Activated CD4-positive, alpha-beta T cell treated with anti-CD3 and anti-CD28 coated beads, Interleukin-2, amount 10 ng/mL, durations not matched to agents 7 days and 5 days (primary cell): ENCODE results near the gene TSPAN5. TPM values are rescaled to one million over a fixed set of nuclear protein-coding genes. Genes with fewer than 3 reads are reported as not detected.
"Not testable (repeated sequence)": the region's sequence is repeated elsewhere in the genome, so short reads cannot be mapped to it uniquely, and the experiment has no call there.

Experiments used
- CTCF ChIA-PET: fragments of 350-600 bp; sonication (Branson Sonifier 250); formaldehyde crosslinking; loops from one replicate; lab custom pipeline; 2021; ENCODE audit warnings: antibody characterized with exemption; lab: Charles Lee
- POLR2A ChIA-PET: fragments of 350-600 bp; sonication (Branson Sonifier 250); formaldehyde crosslinking; loops from one replicate; lab custom pipeline; 2021; ENCODE audit warnings: antibody characterized with exemption; lab: Charles Lee
- DNase-seq: peaks from one replicate; pipeline ENCODE4 v3.0.0-alpha.2; 2020
- H3K27ac Mint-ChIP-seq: one replicate; pipeline ENCODE4 v1.8.0; 2021; ENCODE audit warnings: mild to moderate bottlenecking, moderate library complexity, mixed read lengths
- H3K27me3 Mint-ChIP-seq: one replicate; pipeline ENCODE4 v1.8.0; 2021; ENCODE audit warnings: mixed read lengths
- H3K36me3 Mint-ChIP-seq: one replicate; pipeline ENCODE4 v1.8.0; 2021; ENCODE audit warnings: low read depth, mixed read lengths
- H3K4me1 Mint-ChIP-seq: one replicate; pipeline ENCODE4 v1.8.0; 2021; ENCODE audit warnings: mixed read lengths
- H3K4me3 Mint-ChIP-seq: one replicate; pipeline ENCODE4 v1.8.0; 2021; ENCODE audit warnings: mild to moderate bottlenecking, moderate library complexity, mixed read lengths
- H3K9me3 Mint-ChIP-seq: one replicate; pipeline ENCODE4 v1.8.0; 2021; ENCODE audit warnings: mixed read lengths
- total RNA-seq, 2 experiments: library from RNA; stranded (reverse); gene quantifications; one replicate each; pipeline ENCODE4 v1.2.3, GENCODE V29; 2021

The TSPAN5 gene
- total RNA-seq, 2 experiments from 2014 or later = 17.4 to 17.6 TPM

- H3K4me1 Mint-ChIP-seq = peaks cover 16% of the 10 kb centered on the region
- POLR2A ChIA-PET = no interaction called here
- peak overlapping the region; percentile 47 for H3K27ac Mint-ChIP-seq
- H3K27me3 Mint-ChIP-seq = no peaks in the 10 kb centered on the region
- H3K36me3 Mint-ChIP-seq = no peaks in the 10 kb centered on the region
- no peak overlapping the region for H3K4me3 Mint-ChIP-seq
- CTCF ChIA-PET = interaction anchor here (0.9 to 1.7 kb wide), 3 partner anchors 10 to 76 kb away, joined by 3 to 5 read pairs (median 4); no protein-coding TSS in a partner anchor
- DNase-seq = no peak
- peaks cover 3% of the 10 kb centered on the region for H3K9me3 Mint-ChIP-seq
These were observed 114.1 kb downstream of the TSPAN5 start for GRCh38 chr4:98544141-98544817.

GRCh38 chr4:98542011-98542410, 116.4 kb downstream of the TSPAN5 start:
- no peak overlapping the region for H3K4me3 Mint-ChIP-seq
- H3K4me1 Mint-ChIP-seq = peaks cover 16% of the 10 kb centered on the region
- no peaks in the 10 kb centered on the region for H3K27me3 Mint-ChIP-seq
- H3K9me3 Mint-ChIP-seq = peaks cover 3% of the 10 kb centered on the region
- no peak for DNase-seq
- peaks cover 3% of the 10 kb centered on the region for H3K36me3 Mint-ChIP-seq
- H3K27ac Mint-ChIP-seq = no peak overlapping the region
- POLR2A ChIA-PET = no interaction called here
- CTCF ChIA-PET = interaction anchor here (0.6 to 1.9 kb wide), 5 partner anchors 12 to 304 kb away, joined by 3 to 6 read pairs (median 4); no protein-coding TSS in a partner anchor

- CTCF ChIA-PET = interaction anchor here (1.4 to 1.9 kb wide), 2 partner anchors 13 to 119 kb away, joined by 3 to 6 read pairs; no protein-coding TSS in a partner anchor
- Mint-ChIP-seq H3K9me3 (peaks cover 3% of the 10 kb centered on the region), H3K27me3 (no peaks in the 10 kb centered on the region), H3K4me1 (peaks cover 16% of the 10 kb centered on the region), H3K4me3 (no peak overlapping the region), H3K27ac (no peak overlapping the region), H3K36me3 (peaks cover 6% of the 10 kb centered on the region)
- DNase-seq = no peak
- POLR2A ChIA-PET = interaction anchor here (0.6 kb wide), 1 partner anchor 25 kb away, joined by 4 read pairs; no protein-coding TSS in a partner anchor
These were observed 117.6 kb downstream of the TSPAN5 start for GRCh38 chr4:98540803-98541202.

GRCh38 chr4:98539741-98540140, 118.7 kb downstream of the TSPAN5 start:
- H3K4me1 Mint-ChIP-seq = peaks cover 14% of the 10 kb centered on the region
- H3K27me3 Mint-ChIP-seq = no peaks in the 10 kb centered on the region
- no peak for DNase-seq
- CTCF ChIA-PET = interaction anchor here (0.5 to 1.7 kb wide), 6 partner anchors 10 to 246 kb away, joined by 3 to 7 read pairs (median 4); no protein-coding TSS in a partner anchor
- H3K27ac Mint-ChIP-seq = no peak overlapping the region
- peaks cover 3% of the 10 kb centered on the region for H3K9me3 Mint-ChIP-seq
- no peak overlapping the region for H3K4me3 Mint-ChIP-seq
- POLR2A ChIA-PET = no interaction called here
- peaks cover 9% of the 10 kb centered on the region for H3K36me3 Mint-ChIP-seq

GRCh38 chr4:98539299-98539698, 119.1 kb downstream of the TSPAN5 start:
- H3K27ac Mint-ChIP-seq = no peak overlapping the region
- H3K36me3 Mint-ChIP-seq = peaks cover 9% of the 10 kb centered on the region
- H3K4me1 Mint-ChIP-seq = peaks cover 12% of the 10 kb centered on the region
- H3K9me3 Mint-ChIP-seq = peaks cover 3% of the 10 kb centered on the region
- DNase-seq = no peak
- no peak overlapping the region for H3K4me3 Mint-ChIP-seq
- ChIA-PET POLR2A (no interaction called here), CTCF (interaction anchor here (0.5 to 1.7 kb wide), 2 partner anchors 9 to 247 kb away, joined by 3 to 7 read pairs; no protein-coding TSS in a partner anchor)
- H3K27me3 Mint-ChIP-seq = no peaks in the 10 kb centered on the region

GRCh38 chr4:98536631-98537030, 121.8 kb downstream of the TSPAN5 start:
- POLR2A ChIA-PET = no interaction called here

GRCh38 chr4:98534146-98534545, 124.3 kb downstream of the TSPAN5 start:
- DNase-seq, H3K9me3 Mint-ChIP-seq, H3K27me3 Mint-ChIP-seq, H3K4me3 Mint-ChIP-seq, H3K27ac Mint-ChIP-seq, CTCF ChIA-PET: not testable (repeated sequence)
- POLR2A ChIA-PET = interaction anchor here (0.6 kb wide), 1 partner anchor 299 kb away, joined by 5 read pairs; no protein-coding TSS in a partner anchor
- Mint-ChIP-seq H3K4me1 (peaks cover 18% of the 10 kb centered on the region), H3K36me3 (peaks cover 14% of the 10 kb centered on the region)

More at GRCh38 chr4:98536631-98537030, 121.8 kb downstream of the TSPAN5 start:
- Mint-ChIP-seq H3K9me3 (peaks cover 3% of the 10 kb centered on the region), H3K27ac (no peak overlapping the region), H3K4me1 (peaks cover 13% of the 10 kb centered on the region), H3K36me3 (peaks cover 13% of the 10 kb centered on the region), H3K27me3 (no peaks in the 10 kb centered on the region), H3K4me3 (no peak overlapping the region)
- no peak for DNase-seq
- CTCF ChIA-PET = interaction anchor here (0.8 kb wide), 1 partner anchor 10 kb away, joined by 3 read pairs; no protein-coding TSS in a partner anchor

- no peak overlapping the region for H3K27ac Mint-ChIP-seq
- no peak for DNase-seq
- H3K9me3 Mint-ChIP-seq = no peaks in the 10 kb centered on the region
- H3K36me3 Mint-ChIP-seq = peaks cover 5% of the 10 kb centered on the region
- ChIA-PET CTCF (interaction anchor here (1.1 to 2.1 kb wide), 3 partner anchors 9 to 16 kb away, joined by 3 to 7 read pairs (median 4); no protein-coding TSS in a partner anchor), POLR2A (no interaction called here)
- peaks cover 23% of the 10 kb centered on the region for H3K4me1 Mint-ChIP-seq
- no peaks in the 10 kb centered on the region for H3K27me3 Mint-ChIP-seq
- H3K4me3 Mint-ChIP-seq = no peak overlapping the region
These were observed 127.8 kb downstream of the TSPAN5 start for GRCh38 chr4:98530572-98530971.

GRCh38 chr4:98529970-98530569, 128.3 kb downstream of the TSPAN5 start:
- peaks cover 5% of the 10 kb centered on the region for H3K36me3 Mint-ChIP-seq
- no peak for DNase-seq
- no peak overlapping the region for H3K27ac Mint-ChIP-seq
- peaks cover 22% of the 10 kb centered on the region for H3K4me1 Mint-ChIP-seq
- no peaks in the 10 kb centered on the region for H3K9me3 Mint-ChIP-seq
- H3K27me3 Mint-ChIP-seq = no peaks in the 10 kb centered on the region
- H3K4me3 Mint-ChIP-seq = no peak overlapping the region
- ChIA-PET POLR2A (no interaction called here), CTCF (interaction anchor here (1.1 to 2.1 kb wide), 4 partner anchors 9 to 17 kb away, joined by 3 to 7 read pairs (median 4); no protein-coding TSS in a partner anchor)

- POLR2A ChIA-PET = no interaction called here
- H3K4me3 Mint-ChIP-seq = no peak overlapping the region
- H3K27ac Mint-ChIP-seq = no peak overlapping the region
These were observed 129.5 kb downstream of the TSPAN5 start for GRCh38 chr4:98528882-98529281.

GRCh38 chr4:98527534-98528269, 130.7 kb downstream of the TSPAN5 start:
- peaks cover 3% of the 10 kb centered on the region for H3K36me3 Mint-ChIP-seq
- H3K27ac Mint-ChIP-seq = no peak overlapping the region
- CTCF ChIA-PET = interaction anchor here (1.0 kb wide), 2 partner anchors 9 to 15 kb away, joined by 3 to 4 read pairs; no protein-coding TSS in a partner anchor
- DNase-seq = no peak
- H3K4me1 Mint-ChIP-seq = peaks cover 14% of the 10 kb centered on the region
- no peak overlapping the region for H3K4me3 Mint-ChIP-seq
- no peaks in the 10 kb centered on the region for H3K27me3 Mint-ChIP-seq
- H3K9me3 Mint-ChIP-seq = no peaks in the 10 kb centered on the region
- POLR2A ChIA-PET = no interaction called here

More at GRCh38 chr4:98528882-98529281, 129.5 kb downstream of the TSPAN5 start:
- Mint-ChIP-seq H3K9me3 (no peaks in the 10 kb centered on the region), H3K36me3 (peaks cover 4% of the 10 kb centered on the region), H3K4me1 (peaks cover 12% of the 10 kb centered on the region), H3K27me3 (no peaks in the 10 kb centered on the region)
- no peak for DNase-seq
- CTCF ChIA-PET = interaction anchor here (0.7 to 2.1 kb wide), 4 partner anchors 9 to 52 kb away, joined by 3 to 7 read pairs (median 4); no protein-coding TSS in a partner anchor

- POLR2A ChIA-PET = no interaction called here
- no peak for DNase-seq
- peaks cover 27% of the 10 kb centered on the region for H3K4me1 Mint-ChIP-seq
- H3K27ac Mint-ChIP-seq = no peak overlapping the region
- no peak overlapping the region for H3K4me3 Mint-ChIP-seq
- H3K36me3 Mint-ChIP-seq = no peaks in the 10 kb centered on the region
- no peaks in the 10 kb centered on the region for H3K9me3 Mint-ChIP-seq
- CTCF ChIA-PET = no interaction called here
- no peaks in the 10 kb centered on the region for H3K27me3 Mint-ChIP-seq
These were observed 134.2 kb downstream of the TSPAN5 start for GRCh38 chr4:98524230-98524629.
